Measurements from ENCODE around the gene ZIC1.

ZIC1 gene

GRCh38 chr3:147387885-147388699 is 21.1 kb upstream of the ZIC1 start:
- no peak overlapping the region for H3K27ac ChIP-seq
- TF ChIP-seq ZFX (IDR thresholded peaks at IDR 0.05; ENCODE audit: borderline replicate concordance) (no peak), CTCF (IDR thresholded peaks at IDR 0.05) (no peak)

GRCh38 chr3:147388700-147389580 is 20.2 kb upstream of the ZIC1 start:
- no peak overlapping the region for H3K27ac ChIP-seq
- TF ChIP-seq ZFX (IDR thresholded peaks at IDR 0.05; ENCODE audit: borderline replicate concordance) (no peak), CTCF (IDR thresholded peaks at IDR 0.05) (no peak)

- no peak for TF ChIP-seq ZFX (IDR thresholded peaks at IDR 0.05; ENCODE audit: borderline replicate concordance)
- no peak overlapping the region for H3K27ac ChIP-seq
Measured at GRCh38 chr3:147389717-147390116, 19.4 kb upstream of the ZIC1 start.

- TF ChIP-seq CTCF (IDR thresholded peaks at IDR 0.05) (no peak), ZFX (IDR thresholded peaks at IDR 0.05; ENCODE audit: borderline replicate concordance) (no peak)
- no peak overlapping the region for H3K27ac ChIP-seq
Measured at GRCh38 chr3:147390589-147391569, 18.3 kb upstream of the ZIC1 start.

- TF ChIP-seq ZFX (IDR thresholded peaks at IDR 0.05; ENCODE audit: borderline replicate concordance) (no peak), CTCF (IDR thresholded peaks at IDR 0.05) (no peak)
- H3K27ac ChIP-seq: no peak overlapping the region
Measured at GRCh38 chr3:147391781-147392624, 17.2 kb upstream of the ZIC1 start.

GRCh38 chr3:147392625-147392946 is 16.6 kb upstream of the ZIC1 start:
- TF ChIP-seq ZFX (IDR thresholded peaks at IDR 0.05; ENCODE audit: borderline replicate concordance): no peak
- TF ChIP-seq CTCF (IDR thresholded peaks at IDR 0.05): no peak
- no peak overlapping the region for H3K27ac ChIP-seq
